ENCODE measurements around the gene PPFIA4.

The PPFIA4 gene

GRCh38 chr1:203046984-203047630 is 20.8 kb downstream of the PPFIA4 start:
- no peak for TF ChIP-seq CTCF (IDR thresholded peaks at IDR 0.05; ENCODE audit: low read depth, low read length)
- no peak overlapping the region for H3K4me3 ChIP-seq (replicated peaks in 1 of 2; ENCODE audit: low read depth in 2 of 2, low read length in 2 of 2)
- DNase-seq (ENCODE audit: low read depth in 2 of 2) = peak; percentile 76 to 80

- no peak for DNase-seq (ENCODE audit: low read depth in 2 of 2)
- TF ChIP-seq CTCF (IDR thresholded peaks at IDR 0.05; ENCODE audit: low read depth, low read length) = no peak
- H3K4me3 ChIP-seq (replicated peaks in 1 of 2; ENCODE audit: low read depth in 2 of 2, low read length in 2 of 2) = no peak overlapping the region
Observed at GRCh38 chr1:203048086-203048485, 21.8 kb downstream of the PPFIA4 start.

- DNase-seq (ENCODE audit: low read depth in 2 of 2) = no peak
- H3K4me3 ChIP-seq (replicated peaks in 1 of 2; ENCODE audit: low read depth in 2 of 2, low read length in 2 of 2) = no peak overlapping the region
- TF ChIP-seq CTCF (IDR thresholded peaks at IDR 0.05; ENCODE audit: low read depth, low read length) = no peak
Observed at GRCh38 chr1:203048555-203049051, 22.3 kb downstream of the PPFIA4 start.

GRCh38 chr1:203049077-203049476 is 22.8 kb downstream of the PPFIA4 start:
- no peak for TF ChIP-seq CTCF (IDR thresholded peaks at IDR 0.05; ENCODE audit: low read depth, low read length)
- H3K4me3 ChIP-seq (replicated peaks in 1 of 2; ENCODE audit: low read depth in 2 of 2, low read length in 2 of 2) = no peak overlapping the region
- no peak for DNase-seq (ENCODE audit: low read depth in 2 of 2)

- no peak for TF ChIP-seq CTCF (IDR thresholded peaks at IDR 0.05; ENCODE audit: low read depth, low read length)
- H3K4me3 ChIP-seq (replicated peaks in 1 of 2; ENCODE audit: low read depth in 2 of 2, low read length in 2 of 2) = no peak overlapping the region
- no peak for DNase-seq (ENCODE audit: low read depth in 2 of 2)
Observed at GRCh38 chr1:203049576-203050180, 23.4 kb downstream of the PPFIA4 start.

- DNase-seq (ENCODE audit: low read depth in 2 of 2) = no peak
- TF ChIP-seq CTCF (IDR thresholded peaks at IDR 0.05; ENCODE audit: low read depth, low read length) = no peak
- no peak overlapping the region for H3K4me3 ChIP-seq (replicated peaks in 1 of 2; ENCODE audit: low read depth in 2 of 2, low read length in 2 of 2)
Observed at GRCh38 chr1:203050826-203051225, 24.5 kb downstream of the PPFIA4 start.

Data from cardiac fibroblast (primary cell).